Left ventricle myocardium inferior (tissue), 1 donor: Measurements from ENCODE around the gene UQCR11. TPM values are rescaled to one million over a fixed set of nuclear protein-coding genes. Genes with fewer than 3 reads are reported as not detected.
A peak's percentile ranks its signal among the peaks of the same experiment; 100 is the strongest.

Experiments
- DNase-seq: peaks from one replicate; pipeline ENCODE4 v3.0.0-alpha.2; 2020
- H3K27ac ChIP-seq: fragments of 200-600 bp; replicated peaks from 2 replicates; pipeline ENCODE4 v1.8.0; 2021
- H3K27me3 ChIP-seq: fragments of 200-600 bp; 2 replicates; pipeline ENCODE4 v1.8.0; 2021; ENCODE audit warnings: low read depth
- H3K36me3 ChIP-seq: fragments of 200-600 bp; 2 replicates; pipeline ENCODE4 v1.8.0; 2021
- H3K4me1 ChIP-seq: fragments of 200-600 bp; 2 replicates; pipeline ENCODE4 v1.8.0; 2021
- H3K4me3 ChIP-seq: fragments of 200-600 bp; 2 replicates; pipeline ENCODE4 v1.8.0; 2021; ENCODE audit warnings: mild to moderate bottlenecking, moderate library complexity
- H3K9me3 ChIP-seq: fragments of 200-600 bp; replicated peaks from 2 replicates; pipeline ENCODE4 v1.8.0; 2021
- CTCF ChIP-seq: fragments of 200-600 bp; IDR thresholded peaks from 2 replicates; pipeline ENCODE4 v1.8.0; 2021; ENCODE audit warnings: antibody characterized with exemption, mild to moderate bottlenecking, borderline replicate concordance
- intact Hi-C: fragments of 100-400 bp; cut with micrococcal nuclease; formaldehyde crosslinking; loops from one replicate; pipeline ENCODE4 v1.11.0; 2022
- total RNA-seq: library from RNA; stranded (reverse); fragmentation: NEBNext Ultra II Directional; extraction: Animal tissue kit (Norgen Biotek cat#: 25700); gene quantifications from one replicate; pipeline ENCODE4 v1.2.1, GENCODE V29; 2021
- donor health status: DM: no; HTN: yes; CAD: no; lungs with severe emphysema.

The UQCR11 gene
- total RNA-seq, 1 donor from 2014 or later = 942 TPM

- H3K4me1 ChIP-seq = peaks cover 27% of the 10 kb centered on the region
- peaks cover 7% of the 10 kb centered on the region for H3K36me3 ChIP-seq
- H3K4me3 ChIP-seq = peak overlapping the region; percentile 89
- H3K27me3 ChIP-seq = no peaks in the 10 kb centered on the region
- no peaks in the 10 kb centered on the region for H3K9me3 ChIP-seq
- peak; percentile 41 for DNase-seq
- intact Hi-C loops = no loop called here
- peak overlapping the region; percentile 81 for H3K27ac ChIP-seq
- peak; percentile 12 for TF ChIP-seq CTCF
Measured at GRCh38 chr19:1651568-1652291, 46.5 kb upstream of the UQCR11 start.

- intact Hi-C loops = no loop called here
- Histone ChIP-seq H3K4me1 (peaks cover 27% of the 10 kb centered on the region), H3K9me3 (no peaks in the 10 kb centered on the region), H3K36me3 (peaks cover 11% of the 10 kb centered on the region), H3K4me3 (peak overlapping the region; percentile 89), H3K27ac (peak overlapping the region; percentile 81), H3K27me3 (no peaks in the 10 kb centered on the region)
- no peak for TF ChIP-seq CTCF
- no peak for DNase-seq
Measured at GRCh38 chr19:1650650-1651567, 45.6 kb upstream of the UQCR11 start.

- peaks cover 28% of the 10 kb centered on the region for H3K4me1 ChIP-seq
- no peaks in the 10 kb centered on the region for H3K27me3 ChIP-seq
- no peak for DNase-seq
- H3K4me3 ChIP-seq = peak overlapping the region; percentile 89
- intact Hi-C loops = no loop called here
- no peak overlapping the region for H3K27ac ChIP-seq
- TF ChIP-seq CTCF = no peak
- H3K36me3 ChIP-seq = peaks cover 16% of the 10 kb centered on the region
- H3K9me3 ChIP-seq = no peaks in the 10 kb centered on the region
Measured at GRCh38 chr19:1649706-1650649, 44.7 kb upstream of the UQCR11 start.

GRCh38 chr19:1648920-1649541 is 43.8 kb upstream of the UQCR11 start:
- Histone ChIP-seq H3K4me1 (peaks cover 30% of the 10 kb centered on the region), H3K4me3 (no peak overlapping the region), H3K27ac (no peak overlapping the region), H3K36me3 (peaks cover 21% of the 10 kb centered on the region), H3K9me3 (no peaks in the 10 kb centered on the region), H3K27me3 (no peaks in the 10 kb centered on the region)
- DNase-seq = no peak
- no peak for TF ChIP-seq CTCF
- intact Hi-C loops = no loop called here
